RCC 7860 (cell line): ENCODE results near the gene POLD2.

Experiments used
- DNase-seq: peaks from one replicate; pipeline ENCODE4 v3.0.0-alpha.2; 2015; ENCODE audit warnings: low spot score
- FAIRE-seq: peaks from 2 replicates; lab custom pipeline; 2012; peaks lifted over from hg19 to GRCh38; lab: Jason Lieb, UNC

The POLD2 gene

DNA sequence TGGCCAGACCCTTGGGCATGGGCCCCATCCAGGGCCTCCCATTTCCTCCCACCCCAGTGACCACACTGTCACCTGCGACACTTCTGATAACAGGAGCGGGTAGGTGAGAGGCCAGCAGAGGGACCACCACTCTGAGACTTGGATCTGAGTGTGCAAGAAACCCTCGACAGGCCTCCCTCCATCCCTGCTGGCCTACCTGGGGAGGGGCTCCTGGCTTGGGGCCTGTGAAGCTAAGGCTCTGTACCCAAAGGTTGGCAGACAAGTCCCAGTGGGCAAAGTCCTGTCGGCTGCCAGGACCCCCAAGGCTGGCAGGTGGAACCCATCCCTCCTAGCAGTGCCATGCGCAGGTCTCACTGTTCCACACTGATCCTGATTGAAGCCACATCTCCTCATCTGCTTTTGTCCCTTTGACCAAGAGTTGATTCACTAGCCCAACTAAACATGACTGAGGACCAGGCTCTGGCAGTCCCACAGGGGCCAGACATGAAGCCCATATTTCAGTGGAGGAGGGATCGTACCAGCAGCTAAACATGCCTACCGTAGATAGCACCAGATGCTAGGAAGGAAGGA, 56.8 kb downstream of the POLD2 start:
- DNase-seq (no peak), FAIRE-seq (no peak)

DNA sequence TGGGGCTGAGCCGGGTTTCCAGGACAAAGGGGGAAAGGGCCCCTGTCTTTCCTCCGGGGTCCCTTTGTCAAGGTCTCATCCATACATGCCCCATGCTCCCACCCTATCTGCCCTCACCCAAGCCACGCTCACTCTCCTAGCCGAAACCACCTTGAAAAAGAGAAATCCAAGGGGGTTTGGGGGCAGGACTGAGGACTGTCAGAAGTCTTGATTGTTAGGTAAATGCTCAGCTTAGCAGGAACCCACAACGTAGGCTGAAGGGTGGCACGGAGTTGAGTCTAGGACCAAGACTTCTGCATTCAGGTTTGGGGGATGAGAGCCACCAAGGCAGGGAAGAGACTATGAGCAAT, 57.3 kb downstream of the POLD2 start:
- no peak for DNase-seq
- FAIRE-seq, result no peak

DNA sequence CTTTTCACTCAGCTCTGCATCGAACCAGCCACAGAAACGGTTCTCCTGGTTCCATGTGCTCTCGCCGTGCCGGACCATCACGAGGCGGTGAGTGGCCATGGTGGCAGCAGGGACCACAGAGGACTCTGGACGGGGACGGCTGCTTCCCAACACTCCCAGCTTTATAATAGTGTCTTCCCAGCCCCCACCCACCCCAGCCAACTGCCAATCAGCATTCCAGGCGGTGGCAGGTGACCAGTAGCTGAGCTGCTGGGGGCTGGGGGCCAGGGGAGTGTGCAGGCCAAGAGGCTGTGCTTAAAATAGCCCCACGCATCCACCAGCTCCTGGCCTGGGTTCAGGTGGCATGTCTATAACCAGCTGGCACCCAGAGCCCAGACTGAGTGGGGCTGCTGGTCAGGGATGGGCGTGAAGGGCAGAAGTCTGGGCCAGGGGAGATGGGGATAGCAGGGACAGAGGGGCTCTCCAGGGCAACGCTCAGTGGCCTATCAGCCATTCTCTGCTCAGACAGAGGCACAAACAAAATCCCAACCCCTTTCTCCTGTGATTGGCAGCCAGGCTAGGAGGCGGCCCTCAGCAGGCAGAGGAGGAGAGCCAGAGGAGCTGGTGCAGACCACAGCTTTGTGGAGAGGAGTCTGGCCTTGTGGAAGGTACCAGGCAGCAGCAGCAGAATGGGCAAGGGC, 57.8 kb downstream of the POLD2 start, which contains the start of gene PGAM2:
Gene PGAM2 (minus strand): TSS at position 137 of the 680 bp plus-strand sequence. CDS start 38 bp downstream, at position 99.
- FAIRE-seq (no peak), DNase-seq (no peak)

DNA sequence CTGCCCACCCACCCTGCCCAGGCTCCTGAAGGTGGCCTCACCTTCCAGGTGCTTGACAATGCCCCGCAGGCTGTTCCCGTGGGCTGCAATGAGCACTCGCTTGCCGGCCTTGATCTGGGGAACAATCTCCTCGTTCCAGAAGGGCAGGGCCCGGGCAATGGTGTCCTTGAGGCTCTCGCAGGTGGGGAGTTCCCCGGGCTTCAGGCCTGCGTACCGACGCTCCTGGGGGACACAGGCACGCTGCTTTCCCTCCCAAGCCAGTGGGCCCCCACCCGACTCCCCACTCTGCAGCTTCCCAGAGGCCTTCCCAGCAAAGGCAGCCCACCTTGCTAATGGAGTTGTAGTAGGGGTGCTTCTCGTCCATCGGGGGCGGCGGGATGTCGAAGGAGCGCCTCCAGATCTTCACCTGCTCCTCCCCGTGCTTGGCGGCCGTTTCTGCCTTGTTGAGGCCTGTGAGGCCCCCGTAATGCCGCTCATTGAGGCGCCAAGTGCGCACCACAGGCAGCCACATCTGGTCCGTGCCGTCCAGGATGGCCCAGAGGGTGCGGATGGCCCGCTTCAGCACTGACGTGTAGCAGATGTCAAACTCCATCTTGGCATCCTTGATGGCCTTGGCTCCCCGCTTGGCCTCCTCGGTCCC, 58.4 kb downstream of the POLD2 start:
- no peak for FAIRE-seq
- DNase-seq, result no peak
